Measurements from ENCODE around the gene NUMB.
"Not testable (repeated sequence)": the region's sequence is repeated elsewhere in the genome, so short reads cannot be mapped to it uniquely, and the experiment has no call there.

The NUMB gene

GRCh38 chr14:73427516-73428264 lies 30.7 kb downstream of the NUMB start:
- no peak overlapping the region for H3K4me3 ChIP-seq (ENCODE audit: low read length in 2 of 2)

GRCh38 chr14:73426877-73427276 lies 31.5 kb downstream of the NUMB start:
- no peak overlapping the region for H2BK5ac ChIP-seq (ENCODE audit: low read length)
- no peak overlapping the region for H3K4ac ChIP-seq (ENCODE audit: low read length)
- H4K8ac ChIP-seq (ENCODE audit: low read depth, low read length) = no peak overlapping the region
- WGBS, 2 donors (ENCODE audit: extremely low coverage in 2 of 2, insufficient read length in 2 of 2, insufficient replicate concordance in 1 of 2) = no CpG with 5 or more reads among the region's 5 CpGs
- DNase-seq (ENCODE audit: low spot score) = no peak
- H3K4me2 ChIP-seq (ENCODE audit: insufficient read depth, low read length, poor library complexity, severe bottlenecking) = no peak overlapping the region
- H3K9ac ChIP-seq (ENCODE audit: low read depth, low read length, poor library complexity) = no peak overlapping the region
- no peak overlapping the region for H3K4me3 ChIP-seq (ENCODE audit: low read length in 2 of 2)
- H3K14ac ChIP-seq (ENCODE audit: low read length) = no peak overlapping the region
- H4K91ac ChIP-seq (ENCODE audit: low read depth, low read length, poor library complexity) = no peak overlapping the region
- no peaks in the 10 kb centered on the region for H3K9me3 ChIP-seq (replicated peaks in 1 of 2; ENCODE audit: control insufficient read depth in 2 of 2, insufficient read depth in 1 of 2, low read depth in 1 of 2, low read length in 2 of 2)
- no peak overlapping the region for H2AK5ac ChIP-seq (ENCODE audit: low read depth, low read length)
- no peaks in the 10 kb centered on the region for H3K36me3 ChIP-seq (replicated peaks in 1 of 2; ENCODE audit: control insufficient read depth in 2 of 2, insufficient read depth in 2 of 2, low read length in 2 of 2)
- no peak overlapping the region for H3K23ac ChIP-seq (ENCODE audit: low read depth, low read length, poor library complexity)
- H2BK120ac ChIP-seq (ENCODE audit: low read depth, low read length) = no peak overlapping the region
- no peak overlapping the region for H3K18ac ChIP-seq (ENCODE audit: low read length)
- no peak overlapping the region for H2BK12ac ChIP-seq (ENCODE audit: low read length)
- no peaks in the 10 kb centered on the region for H3K27me3 ChIP-seq (ENCODE audit: control insufficient read depth in 3 of 3, insufficient read depth in 3 of 3, low read depth in 1 of 3, low read length in 3 of 3)
- H2BK15ac ChIP-seq (ENCODE audit: low read length) = no peak overlapping the region
- H3K27ac ChIP-seq (replicated peaks; ENCODE audit: low read length) = no peak overlapping the region
- H3K4me1 ChIP-seq (ENCODE audit: control insufficient read depth in 2 of 2, insufficient read depth in 1 of 2, low read depth in 1 of 2, low read length in 2 of 2) = no peaks in the 10 kb centered on the region
- no peak overlapping the region for H2AFZ ChIP-seq (ENCODE audit: low read length)
- H3K79me1 ChIP-seq (ENCODE audit: low read depth, low read length) = no peaks in the 10 kb centered on the region

More at GRCh38 chr14:73427516-73428264, 30.7 kb downstream of the NUMB start:
- Histone ChIP-seq H3K14ac (ENCODE audit: low read length) (no peak overlapping the region), H2AK5ac (ENCODE audit: low read depth, low read length) (no peak overlapping the region), H2BK120ac (ENCODE audit: low read depth, low read length) (no peak overlapping the region), H3K18ac (ENCODE audit: low read length) (no peak overlapping the region), H3K23ac (ENCODE audit: low read depth, low read length, poor library complexity) (no peak overlapping the region), H4K91ac (ENCODE audit: low read depth, low read length, poor library complexity) (no peak overlapping the region), H2BK5ac (ENCODE audit: low read length) (no peak overlapping the region), H3K4ac (ENCODE audit: low read length) (no peak overlapping the region), H3K27me3 (ENCODE audit: control insufficient read depth in 3 of 3, insufficient read depth in 3 of 3, low read depth in 1 of 3, low read length in 3 of 3) (no peaks in the 10 kb centered on the region), H3K9me3 (replicated peaks in 1 of 2; ENCODE audit: control insufficient read depth in 2 of 2, insufficient read depth in 1 of 2, low read depth in 1 of 2, low read length in 2 of 2) (no peaks in the 10 kb centered on the region), H3K36me3 (replicated peaks in 1 of 2; ENCODE audit: control insufficient read depth in 2 of 2, insufficient read depth in 2 of 2, low read length in 2 of 2) (no peaks in the 10 kb centered on the region), H2BK15ac (ENCODE audit: low read length) (no peak overlapping the region), H3K27ac (replicated peaks; ENCODE audit: low read length) (no peak overlapping the region), H2BK12ac (ENCODE audit: low read length) (no peak overlapping the region), H3K4me1 (ENCODE audit: control insufficient read depth in 2 of 2, insufficient read depth in 1 of 2, low read depth in 1 of 2, low read length in 2 of 2) (no peaks in the 10 kb centered on the region), H4K8ac (ENCODE audit: low read depth, low read length) (no peak overlapping the region), H2AFZ (ENCODE audit: low read length) (no peak overlapping the region), H3K4me2 (ENCODE audit: insufficient read depth, low read length, poor library complexity, severe bottlenecking) (no peak overlapping the region), H3K79me1 (ENCODE audit: low read depth, low read length) (no peaks in the 10 kb centered on the region), H3K9ac (ENCODE audit: low read depth, low read length, poor library complexity) (no peak overlapping the region)
- WGBS, 2 donors (ENCODE audit: extremely low coverage in 2 of 2, insufficient read length in 2 of 2, insufficient replicate concordance in 1 of 2) = 100% methylated on average over 1 to 2 of the region's 4 CpGs
- no peak for DNase-seq (ENCODE audit: low spot score)

- no peak overlapping the region for H3K18ac ChIP-seq (ENCODE audit: low read length)
- H3K27ac ChIP-seq (replicated peaks; ENCODE audit: low read length) = no peak overlapping the region
- no peak overlapping the region for H3K14ac ChIP-seq (ENCODE audit: low read length)
- H3K36me3 ChIP-seq (replicated peaks in 1 of 2; ENCODE audit: control insufficient read depth in 2 of 2, insufficient read depth in 2 of 2, low read length in 2 of 2) = peaks cover 0 to 10% of the 10 kb centered on the region in 2 donors
- no peaks in the 10 kb centered on the region for H3K9me3 ChIP-seq (replicated peaks in 1 of 2; ENCODE audit: control insufficient read depth in 2 of 2, insufficient read depth in 1 of 2, low read depth in 1 of 2, low read length in 2 of 2)
- no peak overlapping the region for H3K23ac ChIP-seq (ENCODE audit: low read depth, low read length, poor library complexity)
- no peak overlapping the region for H2AFZ ChIP-seq (ENCODE audit: low read length)
- no peak overlapping the region for H2AK5ac ChIP-seq (ENCODE audit: low read depth, low read length)
- H3K4me3 ChIP-seq (ENCODE audit: low read length in 2 of 2) = no peak overlapping the region
- H3K27me3 ChIP-seq (ENCODE audit: control insufficient read depth in 3 of 3, insufficient read depth in 3 of 3, low read depth in 1 of 3, low read length in 3 of 3) = no peaks in the 10 kb centered on the region
- no peak overlapping the region for H3K4me2 ChIP-seq (ENCODE audit: insufficient read depth, low read length, poor library complexity, severe bottlenecking)
- H3K4ac ChIP-seq (ENCODE audit: low read length) = no peak overlapping the region
- no peak overlapping the region for H4K8ac ChIP-seq (ENCODE audit: low read depth, low read length)
- H2BK120ac ChIP-seq (ENCODE audit: low read depth, low read length) = no peak overlapping the region
- DNase-seq (ENCODE audit: low spot score) = no peak
- no peak overlapping the region for H4K91ac ChIP-seq (ENCODE audit: low read depth, low read length, poor library complexity)
- WGBS, 2 donors (ENCODE audit: extremely low coverage in 2 of 2, insufficient read length in 2 of 2, insufficient replicate concordance in 1 of 2) = no CpG with 5 or more reads among the region's 3 CpGs
- no peak overlapping the region for H2BK15ac ChIP-seq (ENCODE audit: low read length)
- H2BK5ac ChIP-seq (ENCODE audit: low read length) = no peak overlapping the region
- no peaks in the 10 kb centered on the region for H3K4me1 ChIP-seq (ENCODE audit: control insufficient read depth in 2 of 2, insufficient read depth in 1 of 2, low read depth in 1 of 2, low read length in 2 of 2)
- no peak overlapping the region for H3K9ac ChIP-seq (ENCODE audit: low read depth, low read length, poor library complexity)
- no peak overlapping the region for H2BK12ac ChIP-seq (ENCODE audit: low read length)
- H3K79me1 ChIP-seq (ENCODE audit: low read depth, low read length) = peaks cover 3% of the 10 kb centered on the region
Measured at GRCh38 chr14:73424453-73424852, 33.9 kb downstream of the NUMB start.

- not testable (repeated sequence) for H4K8ac ChIP-seq (ENCODE audit: low read depth, low read length); H3K79me1 ChIP-seq (ENCODE audit: low read depth, low read length); H4K91ac ChIP-seq (ENCODE audit: low read depth, low read length, poor library complexity); H2AK5ac ChIP-seq (ENCODE audit: low read depth, low read length); H2BK5ac ChIP-seq (ENCODE audit: low read length); H3K27me3 ChIP-seq (ENCODE audit: control insufficient read depth in 3 of 3, insufficient read depth in 3 of 3, low read depth in 1 of 3, low read length in 3 of 3); H2AFZ ChIP-seq (ENCODE audit: low read length); H2BK12ac ChIP-seq (ENCODE audit: low read length); H2BK15ac ChIP-seq (ENCODE audit: low read length); H3K4me3 ChIP-seq (ENCODE audit: low read length in 2 of 2); H3K4me2 ChIP-seq (ENCODE audit: insufficient read depth, low read length, poor library complexity, severe bottlenecking); H3K9me3 ChIP-seq (replicated peaks in 1 of 2; ENCODE audit: control insufficient read depth in 2 of 2, insufficient read depth in 1 of 2, low read depth in 1 of 2, low read length in 2 of 2); H3K27ac ChIP-seq (replicated peaks; ENCODE audit: low read length); H2BK120ac ChIP-seq (ENCODE audit: low read depth, low read length); DNase-seq (ENCODE audit: low spot score); H3K23ac ChIP-seq (ENCODE audit: low read depth, low read length, poor library complexity); H3K4me1 ChIP-seq (ENCODE audit: control insufficient read depth in 2 of 2, insufficient read depth in 1 of 2, low read depth in 1 of 2, low read length in 2 of 2); H3K14ac ChIP-seq (ENCODE audit: low read length); H3K4ac ChIP-seq (ENCODE audit: low read length); H3K9ac ChIP-seq (ENCODE audit: low read depth, low read length, poor library complexity); H3K18ac ChIP-seq (ENCODE audit: low read length)
- H3K36me3 ChIP-seq (replicated peaks in 1 of 2; ENCODE audit: control insufficient read depth in 2 of 2, insufficient read depth in 2 of 2, low read length in 2 of 2) = peaks cover 0 to 10% of the 10 kb centered on the region in 2 donors
- no CpG with 5 or more reads among the region's 6 CpGs for WGBS, 2 donors (ENCODE audit: extremely low coverage in 2 of 2, insufficient read length in 2 of 2, insufficient replicate concordance in 1 of 2)
Measured at GRCh38 chr14:73423092-73423491, 35.3 kb downstream of the NUMB start.

All from neuronal stem cell (in vitro differentiated cells).